Activated naive CD8-positive, alpha-beta T cell treated with anti-CD3 and anti-CD28 coated beads, Interleukin-2, amount 50 U/mL, for 24 hours (primary cell): ENCODE data around the gene CHAMP1.
"Not testable (repeated sequence)": the region's sequence is repeated elsewhere in the genome, so short reads cannot be mapped to it uniquely, and the experiment has no call there.

Experiments
- ATAC-seq: fragments of 150-1000 bp; cut with Tn5 transposase; one replicate; pipeline ENCODE4 v1.10.0; 2021
- DNase-seq: peaks from one replicate; pipeline ENCODE4 v3.0.0; 2021
- H3K27ac Mint-ChIP-seq: one replicate; pipeline ENCODE4 v1.8.0; 2021; ENCODE audit warnings: mild to moderate bottlenecking, mixed read lengths
- H3K27me3 Mint-ChIP-seq: one replicate; pipeline ENCODE4 v1.8.0; 2021; ENCODE audit warnings: mixed read lengths
- H3K36me3 Mint-ChIP-seq: one replicate; pipeline ENCODE4 v1.8.0; 2021; ENCODE audit warnings: low read depth, mixed read lengths
- H3K4me1 Mint-ChIP-seq: one replicate; pipeline ENCODE4 v1.8.0; 2021; ENCODE audit warnings: mixed read lengths
- H3K4me3 Mint-ChIP-seq: one replicate; pipeline ENCODE4 v1.8.0; 2021; ENCODE audit warnings: mild to moderate bottlenecking, moderate library complexity, mixed read lengths
- H3K9me3 Mint-ChIP-seq: one replicate; pipeline ENCODE4 v1.8.0; 2021; ENCODE audit warnings: mixed read lengths

The CHAMP1 gene

GRCh38 chr13:114334305-114335053 lies 20.2 kb downstream of the CHAMP1 start:
- ATAC-seq: no peak
- Mint-ChIP-seq H3K9me3 (no peaks in the 10 kb centered on the region), H3K4me1 (peaks cover 18% of the 10 kb centered on the region), H3K27ac (no peak overlapping the region), H3K27me3 (no peaks in the 10 kb centered on the region), H3K4me3 (peak overlapping the region; percentile 25), H3K36me3 (no peaks in the 10 kb centered on the region)
- DNase-seq: no peak

- H3K36me3 Mint-ChIP-seq: not testable (repeated sequence)
- peaks cover 36% of the 10 kb centered on the region for H3K4me1 Mint-ChIP-seq
These were observed 22.2 kb downstream of the CHAMP1 start for GRCh38 chr13:114336457-114336856.

GRCh38 chr13:114338959-114339358 lies 24.7 kb downstream of the CHAMP1 start:
- no peaks in the 10 kb centered on the region for H3K9me3 Mint-ChIP-seq
- DNase-seq (no peak), ATAC-seq (no peak)
- H3K27me3 Mint-ChIP-seq: peaks cover 7% of the 10 kb centered on the region
- H3K27ac Mint-ChIP-seq: no peak overlapping the region
- no peak overlapping the region for H3K4me3 Mint-ChIP-seq
- peaks cover 26% of the 10 kb centered on the region for H3K4me1 Mint-ChIP-seq
- H3K36me3 Mint-ChIP-seq: no peaks in the 10 kb centered on the region

More at GRCh38 chr13:114336457-114336856, 22.2 kb downstream of the CHAMP1 start:
- not testable (repeated sequence) for H3K4me3 Mint-ChIP-seq, H3K27me3 Mint-ChIP-seq, H3K27ac Mint-ChIP-seq, DNase-seq, ATAC-seq, H3K9me3 Mint-ChIP-seq

GRCh38 chr13:114339857-114340534 lies 25.7 kb downstream of the CHAMP1 start:
- Mint-ChIP-seq H3K4me3 (peak overlapping the region; percentile 7), H3K9me3 (no peaks in the 10 kb centered on the region), H3K27ac (peak overlapping the region; percentile 80), H3K36me3 (no peaks in the 10 kb centered on the region), H3K27me3 (peaks cover 8% of the 10 kb centered on the region), H3K4me1 (peaks cover 18% of the 10 kb centered on the region)
- peak; percentile 97 for ATAC-seq
- DNase-seq: peak; percentile 39

GRCh38 chr13:114341003-114341777 lies 26.9 kb downstream of the CHAMP1 start:
- no peaks in the 10 kb centered on the region for H3K9me3 Mint-ChIP-seq
- H3K27ac Mint-ChIP-seq: no peak overlapping the region

GRCh38 chr13:114347256-114347655 lies 33.0 kb downstream of the CHAMP1 start:
- ATAC-seq: not testable (repeated sequence)

More at GRCh38 chr13:114341003-114341777, 26.9 kb downstream of the CHAMP1 start:
- H3K36me3 Mint-ChIP-seq: no peaks in the 10 kb centered on the region
- DNase-seq (no peak), ATAC-seq (no peak)
- peaks cover 10% of the 10 kb centered on the region for H3K27me3 Mint-ChIP-seq
- H3K4me1 Mint-ChIP-seq: peaks cover 18% of the 10 kb centered on the region
- H3K4me3 Mint-ChIP-seq: no peak overlapping the region

GRCh38 chr13:114352763-114353162 lies 38.5 kb downstream of the CHAMP1 start:
- H3K27ac Mint-ChIP-seq, H3K36me3 Mint-ChIP-seq, H3K4me1 Mint-ChIP-seq, ATAC-seq, H3K9me3 Mint-ChIP-seq, H3K4me3 Mint-ChIP-seq: not testable (repeated sequence)
- H3K27me3 Mint-ChIP-seq: peaks cover 31% of the 10 kb centered on the region
- DNase-seq: peak; percentile 49

More at GRCh38 chr13:114347256-114347655, 33.0 kb downstream of the CHAMP1 start:
- H3K9me3 Mint-ChIP-seq, H3K36me3 Mint-ChIP-seq, H3K27ac Mint-ChIP-seq, H3K4me1 Mint-ChIP-seq, H3K4me3 Mint-ChIP-seq, DNase-seq: not testable (repeated sequence)
- peaks cover 41% of the 10 kb centered on the region for H3K27me3 Mint-ChIP-seq

GRCh38 chr13:114353382-114353781 lies 39.1 kb downstream of the CHAMP1 start:
- not testable (repeated sequence) for DNase-seq, H3K4me1 Mint-ChIP-seq, H3K36me3 Mint-ChIP-seq, H3K27ac Mint-ChIP-seq, H3K9me3 Mint-ChIP-seq, H3K4me3 Mint-ChIP-seq, ATAC-seq
- H3K27me3 Mint-ChIP-seq: peaks cover 25% of the 10 kb centered on the region
